PC-3 (cell line): Measurements from ENCODE around the gene NUP43. TPM values are rescaled to one million over a fixed set of nuclear protein-coding genes. Genes with fewer than 3 reads are reported as not detected.

Source experiments
- ATAC-seq: fragments of 200-7000 bp; cut with Tn5 transposase; 2 replicates; pipeline ENCODE4 v1.9.1; 2020; ENCODE audit warnings: mild to moderate bottlenecking, moderate library complexity
- BruUV-seq: library from RNA; stranded (reverse); fragments of 400-500 nt; replicated peaks from 2 replicates; lab custom pipeline; 2021; lab: Mats Ljungman, UMichigan
- CTCF ChIA-PET: fragments of 300-600 bp; sonication (Branson Sonifier 250); formaldehyde crosslinking; loops from one replicate; lab custom pipeline; 2022; ENCODE audit warnings: antibody characterized with exemption; lab: Charles Lee
- POLR2A ChIA-PET: fragments of 300-600 bp; sonication (Branson Sonifier 250); formaldehyde crosslinking; loops from one replicate; lab custom pipeline; 2022; ENCODE audit warnings: antibody characterized with exemption; ENCODE audit not compliant: unreplicated experiment; lab: Charles Lee
- DNase-seq: peaks from one replicate; pipeline ENCODE4 v3.0.0-alpha.2; 2015
- H2AFZ ChIP-seq: fragments of 300-600 bp; sonication (generic); 2 replicates; pipeline ENCODE4 v1.6.0; 2016; ENCODE audit warnings: antibody characterized with exemption, low read length
- H3F3A ChIP-seq: fragments of 300-600 bp; sonication (generic); one replicate; pipeline ENCODE4 v1.6.0; 2017; ENCODE audit warnings: antibody characterized with exemption, low read length, control low read depth, mild to moderate bottlenecking; ENCODE audit not compliant: unreplicated experiment
- H3K27ac ChIP-seq: fragments of 300-600 bp; sonication (generic); 2 replicates; pipeline ENCODE4 v1.5.1; 2016; ENCODE audit warnings: mild to moderate bottlenecking, low read length
- H3K27me3 ChIP-seq: fragments of 300-600 bp; sonication (generic); 2 replicates; pipeline ENCODE4 v1.6.1; 2016; ENCODE audit warnings: low read length, mixed read lengths
- H3K36me3 ChIP-seq: fragments of 300-600 bp; sonication (generic); 2 replicates; pipeline ENCODE4 v1.6.1; 2016; ENCODE audit warnings: low read depth, mixed run types, low read length, mixed read lengths
- H3K4me1 ChIP-seq: fragments of 300-600 bp; sonication (generic); 2 replicates; pipeline ENCODE4 v1.5.1; 2016; ENCODE audit warnings: low read length; ENCODE audit not compliant: insufficient read depth
- H3K4me2 ChIP-seq: fragments of 300-600 bp; sonication (generic); 2 replicates; pipeline ENCODE4 v1.6.0; 2016; ENCODE audit warnings: low read length
- H3K4me3 ChIP-seq: fragments of 300-600 bp; sonication (generic); 2 replicates; pipeline ENCODE4 v1.5.1; 2016; ENCODE audit warnings: mild to moderate bottlenecking, low read length, mixed read lengths
- H3K79me2 ChIP-seq: fragments of 300-600 bp; sonication (generic); 2 replicates; pipeline ENCODE4 v1.6.1; 2017; ENCODE audit warnings: low read length, mixed read lengths
- H3K9ac ChIP-seq: fragments of 300-600 bp; sonication (generic); 2 replicates; pipeline ENCODE4 v1.6.0; 2016; ENCODE audit warnings: mild to moderate bottlenecking, low read length
- H3K9me2 ChIP-seq: fragments of 300-600 bp; sonication (generic); replicated peaks from 2 replicates; pipeline ENCODE4 v1.6.1; 2016; ENCODE audit warnings: mixed run types, low read length, mixed read lengths
- H3K9me3 ChIP-seq: fragments of 300-600 bp; sonication (generic); 2 replicates; pipeline ENCODE4 v1.6.1; 2016; ENCODE audit warnings: low read length, mixed read lengths
- H4K20me1 ChIP-seq: fragments of 300-600 bp; sonication (generic); 2 replicates; pipeline ENCODE4 v1.6.1; 2016; ENCODE audit warnings: low read length, mixed read lengths
- EZH2 ChIP-seq: fragments of 300-600 bp; sonication (generic); IDR thresholded peaks from one replicate; pipeline ENCODE4 v1.6.1; 2017; ENCODE audit warnings: antibody characterized with exemption, mild to moderate bottlenecking, low read length; ENCODE audit not compliant: unreplicated experiment
- EZH2phosphoT487 ChIP-seq: fragments of 300-600 bp; sonication (generic); IDR thresholded peaks from 2 replicates; pipeline ENCODE4 v1.6.1; 2018; ENCODE audit warnings: mild to moderate bottlenecking, antibody characterized with exemption, low read length, borderline replicate concordance
- intact Hi-C: fragments of 100-400 bp; cut with micrococcal nuclease; formaldehyde crosslinking; loops from 2 replicates; pipeline ENCODE4 v1.9.0; 2023
- total RNA-seq: library from RNA; depleted of rRNA; stranded (reverse); fragments of >200 nt; gene quantifications from 2 replicates; pipeline ENCODE4 v1.2.3, GENCODE V29; 2014
- TF ChIP-seq, protein P1 (sequence below): fragments of 300-600 bp; sonication (generic); conservative IDR thresholded peaks from 2 replicates; pipeline ENCODE4 v1.5.1; 2017; ENCODE audit warnings: antibody characterized with exemption, low read depth, mild to moderate bottlenecking, low read length

NUP43 gene
- total RNA-seq, 1 experiment from 2014 or later, result 25.5 TPM

GRCh38 chr6:149782337-149782736, 36.0 kb upstream of the NUP43 start:
- Histone ChIP-seq H3K79me2 (no peaks in the 10 kb centered on the region), H4K20me1 (no peaks in the 10 kb centered on the region), H3F3A (no peaks in the 10 kb centered on the region), H3K36me3 (peaks cover 15% of the 10 kb centered on the region; the same call in 1 of the 2 replicates), H3K9me2 (no peaks in the 10 kb centered on the region), H3K27me3 (no peaks in the 10 kb centered on the region), H2AFZ (no peak overlapping the region), H3K9ac (no peak overlapping the region), H3K4me2 (no peak overlapping the region), H3K4me3 (no peak overlapping the region), H3K4me1 (no peaks in the 10 kb centered on the region), H3K9me3 (no peaks in the 10 kb centered on the region), H3K27ac (no peak overlapping the region)
- TF ChIP-seq EZH2, result no peak
- TF ChIP-seq, protein P1, sequence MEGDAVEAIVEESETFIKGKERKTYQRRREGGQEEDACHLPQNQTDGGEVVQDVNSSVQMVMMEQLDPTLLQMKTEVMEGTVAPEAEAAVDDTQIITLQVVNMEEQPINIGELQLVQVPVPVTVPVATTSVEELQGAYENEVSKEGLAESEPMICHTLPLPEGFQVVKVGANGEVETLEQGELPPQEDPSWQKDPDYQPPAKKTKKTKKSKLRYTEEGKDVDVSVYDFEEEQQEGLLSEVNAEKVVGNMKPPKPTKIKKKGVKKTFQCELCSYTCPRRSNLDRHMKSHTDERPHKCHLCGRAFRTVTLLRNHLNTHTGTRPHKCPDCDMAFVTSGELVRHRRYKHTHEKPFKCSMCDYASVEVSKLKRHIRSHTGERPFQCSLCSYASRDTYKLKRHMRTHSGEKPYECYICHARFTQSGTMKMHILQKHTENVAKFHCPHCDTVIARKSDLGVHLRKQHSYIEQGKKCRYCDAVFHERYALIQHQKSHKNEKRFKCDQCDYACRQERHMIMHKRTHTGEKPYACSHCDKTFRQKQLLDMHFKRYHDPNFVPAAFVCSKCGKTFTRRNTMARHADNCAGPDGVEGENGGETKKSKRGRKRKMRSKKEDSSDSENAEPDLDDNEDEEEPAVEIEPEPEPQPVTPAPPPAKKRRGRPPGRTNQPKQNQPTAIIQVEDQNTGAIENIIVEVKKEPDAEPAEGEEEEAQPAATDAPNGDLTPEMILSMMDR, result no peak
- no peak for TF ChIP-seq EZH2phosphoT487
- BruUV-seq, result no TSS peak
- CTCF ChIA-PET, result no interaction called here
- DNase-seq, result no peak
- no peak for ATAC-seq
- intact Hi-C loops, result no loop called here
- POLR2A ChIA-PET, result no interaction called here

DNA sequence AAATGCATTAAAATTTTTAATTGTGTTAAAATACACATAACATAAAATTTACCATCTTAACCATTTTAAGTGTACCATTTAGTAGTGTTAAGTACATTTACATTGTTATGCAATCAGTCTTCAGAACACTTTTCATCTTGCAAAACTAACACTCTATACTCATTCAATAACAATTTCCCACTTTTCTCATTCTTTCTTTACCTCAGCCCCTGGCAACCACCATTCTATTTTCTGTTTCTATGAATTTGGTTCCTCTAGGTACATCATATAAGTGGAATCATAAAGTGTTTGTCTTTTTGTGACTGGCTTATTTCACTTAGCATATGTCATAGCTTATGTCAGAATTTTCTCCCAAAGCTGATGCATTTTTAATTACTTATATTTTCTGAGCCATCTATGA, 35.4 kb upstream of the NUP43 start:
- TF ChIP-seq EZH2phosphoT487 (no peak), EZH2 (no peak)
- TF ChIP-seq, protein P1, result no peak
- Histone ChIP-seq H3K4me2 (no peak overlapping the region), H3K4me1 (no peaks in the 10 kb centered on the region), H2AFZ (no peak overlapping the region), H3K9ac (no peak overlapping the region), H3K9me3 (no peaks in the 10 kb centered on the region), H3K27ac (no peak overlapping the region), H3K4me3 (no peak overlapping the region), H3K36me3 (peaks cover 15% of the 10 kb centered on the region; the same call in 1 of the 2 replicates), H3F3A (no peaks in the 10 kb centered on the region), H3K9me2 (no peaks in the 10 kb centered on the region), H3K79me2 (no peaks in the 10 kb centered on the region), H4K20me1 (no peaks in the 10 kb centered on the region), H3K27me3 (no peaks in the 10 kb centered on the region)
- ChIA-PET POLR2A (no interaction called here), CTCF (no interaction called here)
- DNase-seq (no peak), ATAC-seq (no peak)
- intact Hi-C loops, result no loop called here
- no TSS peak for BruUV-seq

DNA sequence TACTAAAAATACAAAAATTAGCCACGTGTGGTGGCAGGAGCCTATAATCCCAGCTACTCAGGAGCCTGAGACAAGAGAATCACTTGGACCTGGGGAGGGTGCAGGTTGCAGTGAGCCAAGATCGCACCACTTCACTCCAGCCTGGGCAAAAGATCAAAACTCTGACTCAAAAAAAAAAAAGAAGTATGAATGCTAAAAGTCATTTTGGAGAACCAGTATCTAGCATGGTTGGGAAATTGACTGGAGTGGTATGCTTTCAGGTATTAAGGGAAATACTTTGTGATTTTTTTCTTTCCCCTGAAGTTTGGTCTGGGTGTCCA, 33.3 kb upstream of the NUP43 start:
- TF ChIP-seq, protein P1, result no peak
- TF ChIP-seq EZH2 (no peak), EZH2phosphoT487 (no peak)
- Histone ChIP-seq H2AFZ (no peak overlapping the region), H3F3A (no peaks in the 10 kb centered on the region), H3K4me3 (no peak overlapping the region), H3K27me3 (no peaks in the 10 kb centered on the region), H4K20me1 (no peaks in the 10 kb centered on the region), H3K27ac (no peak overlapping the region), H3K9me3 (no peaks in the 10 kb centered on the region), H3K4me2 (no peak overlapping the region), H3K9me2 (no peaks in the 10 kb centered on the region), H3K4me1 (no peaks in the 10 kb centered on the region), H3K36me3 (peaks cover 18% of the 10 kb centered on the region), H3K79me2 (no peaks in the 10 kb centered on the region), H3K9ac (no peak overlapping the region)
- intact Hi-C loops, result no loop called here
- CTCF ChIA-PET, result no interaction called here
- DNase-seq, result no peak
- BruUV-seq, result no TSS peak
- ATAC-seq, result no peak
- POLR2A ChIA-PET, result no interaction called here
